ENCODE data around the gene CUL9. TPM values are rescaled to one million over a fixed set of nuclear protein-coding genes. Genes with fewer than 3 reads are reported as not detected.

The CUL9 gene
- polyA plus RNA-seq, 1 donor (not counting 4 experiments of a cell fraction or from before 2014, with no cell fraction given): 21.6 TPM

GRCh38 chr6:43196337-43196736, 14.3 kb downstream of the CUL9 start:
- H3K9ac ChIP-seq (ENCODE audit: control insufficient read depth, extremely low read depth, insufficient read depth, low read length): no peak overlapping the region
- no peaks in the 10 kb centered on the region for H3K9me3 ChIP-seq (ENCODE audit: control insufficient read depth, low read depth, low read length)
- H3K27ac ChIP-seq (ENCODE audit: control insufficient read depth, insufficient read depth, low read length): no peak overlapping the region
- FAIRE-seq (no peak), DNase-seq (ENCODE audit: low read depth, low spot score) (no peak)
- TF ChIP-seq, protein P1, sequence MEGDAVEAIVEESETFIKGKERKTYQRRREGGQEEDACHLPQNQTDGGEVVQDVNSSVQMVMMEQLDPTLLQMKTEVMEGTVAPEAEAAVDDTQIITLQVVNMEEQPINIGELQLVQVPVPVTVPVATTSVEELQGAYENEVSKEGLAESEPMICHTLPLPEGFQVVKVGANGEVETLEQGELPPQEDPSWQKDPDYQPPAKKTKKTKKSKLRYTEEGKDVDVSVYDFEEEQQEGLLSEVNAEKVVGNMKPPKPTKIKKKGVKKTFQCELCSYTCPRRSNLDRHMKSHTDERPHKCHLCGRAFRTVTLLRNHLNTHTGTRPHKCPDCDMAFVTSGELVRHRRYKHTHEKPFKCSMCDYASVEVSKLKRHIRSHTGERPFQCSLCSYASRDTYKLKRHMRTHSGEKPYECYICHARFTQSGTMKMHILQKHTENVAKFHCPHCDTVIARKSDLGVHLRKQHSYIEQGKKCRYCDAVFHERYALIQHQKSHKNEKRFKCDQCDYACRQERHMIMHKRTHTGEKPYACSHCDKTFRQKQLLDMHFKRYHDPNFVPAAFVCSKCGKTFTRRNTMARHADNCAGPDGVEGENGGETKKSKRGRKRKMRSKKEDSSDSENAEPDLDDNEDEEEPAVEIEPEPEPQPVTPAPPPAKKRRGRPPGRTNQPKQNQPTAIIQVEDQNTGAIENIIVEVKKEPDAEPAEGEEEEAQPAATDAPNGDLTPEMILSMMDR (optimal IDR thresholded peaks at IDR 0.05 in 1 of 3, IDR thresholded peaks at IDR 0.05 in 1 of 3, conservative IDR thresholded peaks at IDR 0.05 in 1 of 3; ENCODE audit: extremely low read depth in 1 of 3, insufficient read depth in 2 of 3, low read length in 3 of 3): no peak
- no peak for TF ChIP-seq EZH2 (IDR thresholded peaks at IDR 0.05; ENCODE audit: low read length)
- H3K79me2 ChIP-seq (ENCODE audit: control insufficient read depth, insufficient read depth, low read length): no peaks in the 10 kb centered on the region
- H3K4me1 ChIP-seq (ENCODE audit: control insufficient read depth, extremely low read depth, insufficient read depth, low read length): peaks cover 7% of the 10 kb centered on the region
- dilution Hi-C loops (cut with MboI; ENCODE audit: extremely low pct_ligation_motif_present, low sequenced_read_pairs): no loop called here
- peaks cover 3% of the 10 kb centered on the region for H3K9me1 ChIP-seq (ENCODE audit: control insufficient read depth, extremely low read depth, insufficient read depth, low read length)
- no peak overlapping the region for H3K4me2 ChIP-seq (ENCODE audit: control insufficient read depth, extremely low read depth, insufficient read depth, low read depth, low read length)
- H3K27me3 ChIP-seq (ENCODE audit: control insufficient read depth, extremely low read depth, insufficient read depth, low read length): no peaks in the 10 kb centered on the region
- no peak overlapping the region for H3K4me3 ChIP-seq (ENCODE audit: control insufficient read depth in 2 of 3, extremely low read depth in 1 of 3, insufficient read depth in 2 of 3, low read depth in 1 of 3, low read length in 3 of 3)
- H2AFZ ChIP-seq (ENCODE audit: control insufficient read depth, low read length): no peak overlapping the region
- peaks cover 30 to 32% of the 10 kb centered on the region in 2 experiments for H3K36me3 ChIP-seq (ENCODE audit: control insufficient read depth in 2 of 2, extremely low read depth in 1 of 2, insufficient read depth in 2 of 2, low read length in 2 of 2)
- no peaks in the 10 kb centered on the region for H4K20me1 ChIP-seq (ENCODE audit: control insufficient read depth, extremely low read depth, insufficient read depth, low read length)

DNA sequence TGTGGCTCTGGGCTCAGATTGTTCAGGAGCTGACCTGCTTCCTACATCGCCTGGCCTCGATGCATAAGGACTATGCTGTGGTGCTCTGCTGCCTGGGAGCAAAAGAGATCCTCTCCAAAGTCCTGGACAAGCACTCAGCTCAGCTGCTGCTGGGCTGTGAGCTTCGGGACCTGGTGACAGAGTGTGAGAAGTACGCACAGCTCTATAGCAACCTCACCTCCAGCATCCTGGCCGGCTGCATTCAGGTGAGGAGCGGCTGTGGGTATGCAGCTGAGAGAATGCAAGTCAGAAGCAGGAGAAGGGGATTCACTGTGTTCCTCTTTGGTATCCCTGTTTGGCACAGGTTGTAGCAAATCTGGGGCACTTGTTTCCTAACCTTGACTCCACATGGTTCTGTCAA, 17.9 kb downstream of the CUL9 start:
- Histone ChIP-seq H3K27ac (ENCODE audit: control insufficient read depth, insufficient read depth, low read length) (no peak overlapping the region), H3K9ac (ENCODE audit: control insufficient read depth, extremely low read depth, insufficient read depth, low read length) (no peak overlapping the region), H2AFZ (ENCODE audit: control insufficient read depth, low read length) (no peak overlapping the region), H3K9me1 (ENCODE audit: control insufficient read depth, extremely low read depth, insufficient read depth, low read length) (peaks cover 3% of the 10 kb centered on the region), H3K79me2 (ENCODE audit: control insufficient read depth, insufficient read depth, low read length) (no peaks in the 10 kb centered on the region), H3K9me3 (ENCODE audit: control insufficient read depth, low read depth, low read length) (no peaks in the 10 kb centered on the region), H3K4me3 (ENCODE audit: control insufficient read depth in 2 of 3, extremely low read depth in 1 of 3, insufficient read depth in 2 of 3, low read depth in 1 of 3, low read length in 3 of 3) (no peak overlapping the region), H3K36me3 (ENCODE audit: control insufficient read depth in 2 of 2, extremely low read depth in 1 of 2, insufficient read depth in 2 of 2, low read length in 2 of 2) (peaks cover 42 to 44% of the 10 kb centered on the region in 2 experiments), H4K20me1 (ENCODE audit: control insufficient read depth, extremely low read depth, insufficient read depth, low read length) (no peaks in the 10 kb centered on the region), H3K27me3 (ENCODE audit: control insufficient read depth, extremely low read depth, insufficient read depth, low read length) (no peaks in the 10 kb centered on the region), H3K4me2 (ENCODE audit: control insufficient read depth, extremely low read depth, insufficient read depth, low read depth, low read length) (no peak overlapping the region), H3K4me1 (ENCODE audit: control insufficient read depth, extremely low read depth, insufficient read depth, low read length) (peaks cover 7% of the 10 kb centered on the region)
- TF ChIP-seq EZH2 (IDR thresholded peaks at IDR 0.05; ENCODE audit: low read length): no peak
- FAIRE-seq: no peak
- DNase-seq (ENCODE audit: low read depth, low spot score): no peak
- dilution Hi-C loops (cut with MboI; ENCODE audit: extremely low pct_ligation_motif_present, low sequenced_read_pairs): no loop called here

DNA sequence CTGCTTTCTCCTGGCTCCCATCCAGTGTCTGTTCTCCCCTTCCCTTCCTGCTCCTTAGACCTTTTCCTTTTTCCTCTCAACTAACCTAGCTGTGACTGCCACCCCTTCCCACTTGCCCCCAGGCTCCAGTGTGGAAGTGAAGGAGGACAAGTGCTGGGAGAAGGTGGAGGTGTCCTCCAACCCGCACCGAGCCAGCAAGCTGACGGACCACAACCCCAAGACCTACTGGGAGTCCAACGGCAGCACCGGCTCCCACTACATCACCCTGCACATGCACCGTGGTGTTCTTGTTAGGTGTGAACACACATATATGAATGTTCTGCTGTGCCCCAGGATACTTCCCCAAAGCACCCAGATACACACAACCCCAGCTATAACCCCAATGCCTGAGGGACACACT, 18.5 kb downstream of the CUL9 start:
- no peaks in the 10 kb centered on the region for H3K9me3 ChIP-seq (ENCODE audit: control insufficient read depth, low read depth, low read length)
- no peak overlapping the region for H3K4me2 ChIP-seq (ENCODE audit: control insufficient read depth, extremely low read depth, insufficient read depth, low read depth, low read length)
- no peaks in the 10 kb centered on the region for H3K27me3 ChIP-seq (ENCODE audit: control insufficient read depth, extremely low read depth, insufficient read depth, low read length)
- dilution Hi-C loops (cut with MboI; ENCODE audit: extremely low pct_ligation_motif_present, low sequenced_read_pairs): no loop called here
- no peak for DNase-seq (ENCODE audit: low read depth, low spot score)
- peaks cover 42 to 46% of the 10 kb centered on the region in 2 experiments for H3K36me3 ChIP-seq (ENCODE audit: control insufficient read depth in 2 of 2, extremely low read depth in 1 of 2, insufficient read depth in 2 of 2, low read length in 2 of 2)
- H3K9me1 ChIP-seq (ENCODE audit: control insufficient read depth, extremely low read depth, insufficient read depth, low read length): peaks cover 3% of the 10 kb centered on the region
- no peaks in the 10 kb centered on the region for H3K79me2 ChIP-seq (ENCODE audit: control insufficient read depth, insufficient read depth, low read length)
- no peaks in the 10 kb centered on the region for H4K20me1 ChIP-seq (ENCODE audit: control insufficient read depth, extremely low read depth, insufficient read depth, low read length)
- H3K27ac ChIP-seq (ENCODE audit: control insufficient read depth, insufficient read depth, low read length): no peak overlapping the region
- peaks cover 7% of the 10 kb centered on the region for H3K4me1 ChIP-seq (ENCODE audit: control insufficient read depth, extremely low read depth, insufficient read depth, low read length)
- H3K9ac ChIP-seq (ENCODE audit: control insufficient read depth, extremely low read depth, insufficient read depth, low read length): no peak overlapping the region
- TF ChIP-seq EZH2 (IDR thresholded peaks at IDR 0.05; ENCODE audit: low read length): no peak
- TF ChIP-seq, protein P1 (optimal IDR thresholded peaks at IDR 0.05 in 1 of 3, IDR thresholded peaks at IDR 0.05 in 1 of 3, conservative IDR thresholded peaks at IDR 0.05 in 1 of 3; ENCODE audit: extremely low read depth in 1 of 3, insufficient read depth in 2 of 3, low read length in 3 of 3): no peak
- H2AFZ ChIP-seq (ENCODE audit: control insufficient read depth, low read length): no peak overlapping the region
- H3K4me3 ChIP-seq (ENCODE audit: control insufficient read depth in 2 of 3, extremely low read depth in 1 of 3, insufficient read depth in 2 of 3, low read depth in 1 of 3, low read length in 3 of 3): no peak overlapping the region
- FAIRE-seq: no peak
